OCI-LY7 (cell line): ENCODE measurements around the gene DEF6. TPM values are rescaled to one million over a fixed set of nuclear protein-coding genes. Genes with fewer than 3 reads are reported as not detected.

Source experiments
- Bru-seq: library from RNA; stranded (reverse); fragments of 400-500 nt; gene quantifications from one replicate; lab custom pipeline; 2021; lab: Mats Ljungman, UMichigan
- BruChase-seq, 2 experiments: library from RNA; stranded (reverse); fragments of 400-500 nt; gene quantifications; one replicate each; lab custom pipeline; 2021; lab: Mats Ljungman, UMichigan
- BruUV-seq: library from RNA; stranded (reverse); fragments of 400-500 nt; replicated peaks from 2 replicates; lab custom pipeline; 2021; lab: Mats Ljungman, UMichigan
- CTCF ChIA-PET: fragments of 300-600 bp; sonication (Branson Sonifier 250); formaldehyde crosslinking; loops from one replicate; lab custom pipeline; 2022; ENCODE audit warnings: antibody characterized with exemption; ENCODE audit not compliant: unreplicated experiment; lab: Charles Lee
- POLR2A ChIA-PET: fragments of 300-600 bp; sonication (Branson Sonifier 250); formaldehyde crosslinking; loops from one replicate; lab custom pipeline; 2022; ENCODE audit warnings: antibody characterized with exemption; lab: Charles Lee
- DNase-seq: peaks from one replicate; pipeline ENCODE4 v3.0.0-alpha.2; 2015; ENCODE audit warnings: low spot score
- H2AFZ ChIP-seq: fragments of 200-600 bp; sonication (generic), shearing (Covaris generic); 2 replicates; pipeline ENCODE4 v1.6.1; 2014; ENCODE audit warnings: mild to moderate bottlenecking, antibody characterized with exemption, low read length, moderate library complexity
- H3K27ac ChIP-seq: fragments of 200-600 bp; sonication (generic); 2 replicates; pipeline ENCODE4 v1.5.1; 2014; ENCODE audit warnings: mixed run types, low read depth, mild to moderate bottlenecking, moderate library complexity, low read length, inconsistent platforms; ENCODE audit not compliant: poor library complexity, severe bottlenecking
- H3K36me3 ChIP-seq: fragments of 200-600 bp; sonication (generic); 2 replicates; pipeline ENCODE4 v1.6.1; 2014; ENCODE audit warnings: mild to moderate bottlenecking, antibody characterized with exemption, low read length, moderate library complexity, mixed read lengths; ENCODE audit not compliant: insufficient read depth
- H3K4me1 ChIP-seq: fragments of 200-600 bp; sonication (generic); 2 replicates; pipeline ENCODE4 v1.5.1; 2014; ENCODE audit warnings: mild to moderate bottlenecking, low read length; ENCODE audit not compliant: insufficient read depth, poor library complexity, severe bottlenecking
- H3K4me2 ChIP-seq: fragments of 200-600 bp; sonication (generic); 2 replicates; pipeline ENCODE4 v1.6.1; 2014; ENCODE audit warnings: mild to moderate bottlenecking, low read length
- H3K4me3 ChIP-seq: fragments of 200-600 bp; sonication (generic); 2 replicates; pipeline ENCODE4 v1.5.1; 2014; ENCODE audit warnings: mild to moderate bottlenecking, low read depth, low read length; ENCODE audit not compliant: poor library complexity, severe bottlenecking
- H3K79me2 ChIP-seq: fragments of 200-600 bp; sonication (generic); 2 replicates; pipeline ENCODE4 v1.6.1; 2016; ENCODE audit warnings: low read depth, mild to moderate bottlenecking, low read length, moderate library complexity, mixed read lengths; ENCODE audit not compliant: insufficient read depth
- H3K9me2 ChIP-seq: fragments of 200-600 bp; sonication (generic); 2 replicates; pipeline ENCODE4 v1.6.1; 2016; ENCODE audit warnings: mild to moderate bottlenecking, low read length, mixed read lengths; ENCODE audit not compliant: insufficient read depth
- H3K9me3 ChIP-seq: fragments of 200-600 bp; sonication (generic); 2 replicates; pipeline ENCODE4 v1.6.1; 2014; ENCODE audit warnings: mild to moderate bottlenecking, mixed run types, low read length, mixed read lengths
- H4K20me1 ChIP-seq: fragments of 200-600 bp; sonication (generic); 2 replicates; pipeline ENCODE4 v1.6.1; 2014; ENCODE audit warnings: mild to moderate bottlenecking, antibody characterized with exemption, low read length, moderate library complexity, mixed read lengths; ENCODE audit not compliant: insufficient read depth
- CTCF ChIP-seq: fragments of 200-600 bp; sonication (generic); conservative IDR thresholded peaks from 2 replicates; pipeline ENCODE4 v1.5.1; 2014; ENCODE audit warnings: mild to moderate bottlenecking, antibody characterized with exemption, low read length, moderate library complexity, mixed read lengths
- EZH2phosphoT487 ChIP-seq: fragments of 200-600 bp; sonication (generic); IDR thresholded peaks from 2 replicates; pipeline ENCODE4 v1.6.1; 2018; ENCODE audit warnings: low read depth, borderline replicate concordance, mild to moderate bottlenecking, mixed run types, antibody characterized with exemption, low read length, moderate library complexity, mixed read lengths
- intact Hi-C: fragments of 100-400 bp; cut with micrococcal nuclease; formaldehyde crosslinking; loops from one replicate; pipeline ENCODE4 v1.10.0; 2022; ENCODE audit not compliant: unreplicated experiment
- long read RNA-seq: library from polyadenylated mRNA; stranded (forward); transcript quantifications from one replicate; pipeline ENCODE4 v2.0.0, GENCODE V29; 2022
- total RNA-seq, 2 experiments: library from RNA; depleted of rRNA in 1 of 2; stranded (reverse); fragments of >200 nt in 1 of 2; shearing (Covaris generic) in 1 of 2; gene quantifications; 2 replicates each; pipeline ENCODE4 v1.2.3, GENCODE V29; 2014 to 2022

DEF6 gene
- total RNA-seq (2014; rRNA removed; shearing (Covaris generic)) (56.8 and 60.0 TPM in 2 replicates), total RNA-seq (2022) (53.7 and 53.8 TPM in 2 replicates), Bru-seq, nascent RNA (percentile 68 among the genes with signal in this experiment), BruChase-seq, experiment 1, labeled RNA remaining after a 6-hour chase (percentile 72 among the genes with signal in this experiment), BruChase-seq, experiment 2, labeled RNA remaining after a 2-hour chase (percentile 79 among the genes with signal in this experiment)
- long read RNA-seq, transcript DEF6-201 (11 exons, 2,262 nt): major isoform, 79 of 106 reads
- long read RNA-seq, partial matches to known transcripts: 15 of 106 reads
- long read RNA-seq, other reads (novel, unspliced or antisense): 12 of 106 reads

- TF ChIP-seq CTCF (peak; percentile 90), EZH2phosphoT487 (no peak)
- Histone ChIP-seq H3K4me3 (peak within 1 kb of the TSS; percentile 94), H4K20me1 (no peaks in the 10 kb centered on the region), H3K79me2 (peaks cover 35% of the 10 kb centered on the region; the same call in 1 of the 2 replicates), H3K9me2 (no peaks in the 10 kb centered on the region), H3K27ac (peak within 1 kb of the TSS; percentile 82), H3K36me3 (peaks cover 48% of the 10 kb centered on the region; the same call in 1 of the 2 replicates), H3K4me2 (peak within 1 kb of the TSS; percentile 98), H3K4me1 (peaks cover 60% of the 10 kb centered on the region), H2AFZ (peak within 1 kb of the TSS; percentile 79), H3K9me3 (no peaks in the 10 kb centered on the region)
- peak; percentile 93 for DNase-seq
- intact Hi-C loops: loop anchor here (1.0 kb wide), 4 partner anchors 29 to 170 kb away; partner anchors contain the start of genes PPARD and RPL10A
- CTCF ChIA-PET: interaction anchor here (0.6 to 2.9 kb wide), 4 partner anchors 13 to 225 kb away, joined by 3 to 19 read pairs (median 4); no protein-coding TSS in a partner anchor
- no TSS peak for BruUV-seq
- POLR2A ChIA-PET: interaction anchor here (0.6 to 1.6 kb wide), 6 partner anchors 13 to 154 kb away, joined by 3 to 5 read pairs (median 4); partner anchors contain the start of gene FANCE
Measured at GRCh38 chr6:35297601-35298481, at the start of gene DEF6. DEF6 (plus strand) TSS chr6:35297818; CDS start chr6:35297857, 39 bp downstream.

GRCh38 chr6:35248300-35248699 is 49.3 kb upstream of the DEF6 start:
- Histone ChIP-seq H3K9me3 (no peaks in the 10 kb centered on the region), H4K20me1 (no peaks in the 10 kb centered on the region), H3K4me2 (no peak overlapping the region), H3K36me3 (no peaks in the 10 kb centered on the region), H3K27ac (no peak overlapping the region), H3K4me3 (no peak overlapping the region), H3K79me2 (no peaks in the 10 kb centered on the region), H3K9me2 (no peaks in the 10 kb centered on the region), H3K4me1 (peaks cover 9% of the 10 kb centered on the region), H2AFZ (no peak overlapping the region)
- POLR2A ChIA-PET: interaction anchor here (0.6 kb wide), 1 partner anchor 438 kb away, joined by 3 read pairs; no protein-coding TSS in a partner anchor
- no TSS peak for BruUV-seq
- intact Hi-C loops: no loop called here
- TF ChIP-seq CTCF: no peak
- TF ChIP-seq EZH2phosphoT487: no peak
- CTCF ChIA-PET: no interaction called here
- no peak for DNase-seq
